Endodermal cell (in vitro differentiated cells): ENCODE results near the gene CHST11. TPM values are rescaled to one million over a fixed set of nuclear protein-coding genes. Genes with fewer than 3 reads are reported as not detected.

Source experiments
- DNase-seq: peaks from one replicate; pipeline ENCODE4 v3.0.0-alpha.2; 2017
- H3K27ac ChIP-seq: 2 replicates; pipeline ENCODE4 v1.5.1; 2013; ENCODE audit warnings: mild to moderate bottlenecking, low read depth, low read length, moderate library complexity
- H3K27me3 ChIP-seq: 2 replicates; pipeline ENCODE4 v1.6.1; 2013; ENCODE audit warnings: mild to moderate bottlenecking, low read length, moderate library complexity; ENCODE audit not compliant: insufficient read depth, control insufficient read depth, poor library complexity, severe bottlenecking
- H3K36me3 ChIP-seq: 2 replicates; pipeline ENCODE4 v1.7.0; 2013; ENCODE audit warnings: mild to moderate bottlenecking, low read length, moderate library complexity; ENCODE audit not compliant: control insufficient read depth, insufficient read depth
- H3K4me1 ChIP-seq: one replicate; pipeline ENCODE4 v1.7.0; 2013; ENCODE audit warnings: low read length; ENCODE audit not compliant: control insufficient read depth, insufficient read depth
- H3K4me3 ChIP-seq: 2 replicates; pipeline ENCODE4 v1.5.1; 2013; ENCODE audit warnings: mild to moderate bottlenecking, low read length, moderate library complexity
- H3K9ac ChIP-seq: 2 replicates; pipeline ENCODE4 v1.6.1; 2013; ENCODE audit warnings: mild to moderate bottlenecking, low read length, moderate library complexity; ENCODE audit not compliant: poor library complexity, severe bottlenecking; ENCODE audit errors: extremely low read depth
- H3K9me3 ChIP-seq: 2 replicates; pipeline ENCODE4 v1.6.1; 2013; ENCODE audit warnings: mild to moderate bottlenecking, low read length, moderate library complexity; ENCODE audit not compliant: control insufficient read depth
- H3K27ac Mint-ChIP-seq: 2 replicates; pipeline ENCODE4 v1.8.0; 2020; ENCODE audit warnings: mixed read lengths
- H3K27me3 Mint-ChIP-seq: 2 replicates; pipeline ENCODE4 v1.8.0; 2021; ENCODE audit warnings: mild to moderate bottlenecking, mixed read lengths; ENCODE audit not compliant: insufficient read depth
- H3K36me3 Mint-ChIP-seq: 2 replicates; pipeline ENCODE4 v1.8.0; 2020; ENCODE audit warnings: low read depth, mixed read lengths
- H3K4me1 Mint-ChIP-seq: 2 replicates; pipeline ENCODE4 v1.8.0; 2020; ENCODE audit warnings: mixed read lengths
- H3K4me3 Mint-ChIP-seq: 2 replicates; pipeline ENCODE4 v1.8.0; 2020; ENCODE audit warnings: mild to moderate bottlenecking, moderate library complexity, mixed read lengths
- H3K9me3 Mint-ChIP-seq: 2 replicates; pipeline ENCODE4 v1.8.0; 2020; ENCODE audit warnings: mild to moderate bottlenecking, mixed read lengths
- CTCF ChIP-seq: fragments of 200-600 bp; sonication (generic); conservative IDR thresholded peaks from 2 replicates; pipeline ENCODE4 v1.5.0; 2021; ENCODE audit warnings: antibody characterized with exemption, mild to moderate bottlenecking
- WGBS, 2 experiments: methylation state at CpG; one replicate each; pipeline versions ENCODE4 v1.1.5 to v1.1.7; 2013; ENCODE audit warnings: missing lambda C conversion rate in 2 of 2, mixed read lengths in 1 of 2; ENCODE audit not compliant: insufficient coverage in 1 of 2, insufficient read length in 1 of 2; 5-methylcytosine and 5-hydroxymethylcytosine counted together
- total RNA-seq, 2 donors: library from RNA; stranded (reverse); fragmentation: NEBNext Ultra II Directional in 1 of 2; extraction: Animal tissue kit (Norgen Biotek cat#: 25700) in 1 of 2; gene quantifications; 2 replicates in 1 of 2; 3 replicates in 1 of 2; pipeline ENCODE4 v1.2.1, GENCODE V29; 2021

Gene CHST11
- total RNA-seq, 2 donors from 2014 or later: 30.7 to 36.2 TPM

GRCh38 chr12:104460973-104461698 lies 4.4 kb downstream of the CHST11 start:
- 86 to 89% methylated on average over 5 of the region's 5 CpGs for WGBS, 2 experiments
- no peaks in the 10 kb centered on the region for H3K9me3 Mint-ChIP-seq
- no peak overlapping the region for H3K9ac ChIP-seq
- peaks cover 5% of the 10 kb centered on the region for H3K4me1 ChIP-seq
- peaks cover 7% of the 10 kb centered on the region for H3K36me3 Mint-ChIP-seq
- no peaks in the 10 kb centered on the region for H3K36me3 ChIP-seq
- H3K27ac ChIP-seq: no peak overlapping the region
- peaks cover 25% of the 10 kb centered on the region for H3K4me1 Mint-ChIP-seq
- H3K4me3 ChIP-seq: peak overlapping the region; percentile 12
- no peak for TF ChIP-seq CTCF
- no peaks in the 10 kb centered on the region for H3K9me3 ChIP-seq
- H3K27me3 Mint-ChIP-seq: peaks cover 5% of the 10 kb centered on the region
- no peaks in the 10 kb centered on the region for H3K27me3 ChIP-seq
- DNase-seq: peak; percentile 47
- no peak overlapping the region for H3K27ac Mint-ChIP-seq
- H3K4me3 Mint-ChIP-seq: no peak overlapping the region

- Mint-ChIP-seq H3K36me3 (peaks cover 7% of the 10 kb centered on the region), H3K27me3 (peaks cover 5% of the 10 kb centered on the region), H3K27ac (no peak overlapping the region), H3K4me3 (no peak overlapping the region), H3K9me3 (no peaks in the 10 kb centered on the region), H3K4me1 (peaks cover 32% of the 10 kb centered on the region)
- TF ChIP-seq CTCF: no peak
- Histone ChIP-seq H3K27ac (no peak overlapping the region), H3K9me3 (no peaks in the 10 kb centered on the region), H3K4me3 (no peak overlapping the region), H3K4me1 (peaks cover 5% of the 10 kb centered on the region), H3K36me3 (no peaks in the 10 kb centered on the region), H3K9ac (no peak overlapping the region), H3K27me3 (no peaks in the 10 kb centered on the region)
- WGBS, 2 experiments: 100% methylated on average over 1 of the region's 1 CpG
- DNase-seq: no peak
Observed at GRCh38 chr12:104462325-104462724, 5.6 kb downstream of the CHST11 start.

GRCh38 chr12:104462931-104463339 lies 6.2 kb downstream of the CHST11 start:
- TF ChIP-seq CTCF: no peak
- H3K4me3 ChIP-seq: no peak overlapping the region
- Mint-ChIP-seq H3K4me3 (no peak overlapping the region), H3K9me3 (no peaks in the 10 kb centered on the region), H3K36me3 (peaks cover 7% of the 10 kb centered on the region), H3K4me1 (peaks cover 38% of the 10 kb centered on the region), H3K27me3 (peaks cover 3% of the 10 kb centered on the region), H3K27ac (no peak overlapping the region)
- peaks cover 5% of the 10 kb centered on the region for H3K4me1 ChIP-seq
- H3K36me3 ChIP-seq: no peaks in the 10 kb centered on the region
- no peaks in the 10 kb centered on the region for H3K9me3 ChIP-seq
- H3K27ac ChIP-seq: no peak overlapping the region
- no peaks in the 10 kb centered on the region for H3K27me3 ChIP-seq
- WGBS, 2 experiments: 100% methylated on average over 1 of the region's 1 CpG; no CpG with 5 or more reads in 1 of the 2 experiments
- no peak for DNase-seq
- H3K9ac ChIP-seq: no peak overlapping the region
